ENCODE results near the gene CDH2. TPM values are rescaled to one million over a fixed set of nuclear protein-coding genes. Genes with fewer than 3 reads are reported as not detected.

CDH2 gene
- total and polyA plus RNA-seq, 2 donors (not counting 1 experiment from before 2014, with no cell fraction given): 2.0 to 15.3 TPM

GRCh38 chr18:28127763-28128658, 48.9 kb downstream of the CDH2 start:
- Histone ChIP-seq H3K79me2 (ENCODE audit: control insufficient read depth, insufficient read depth, low read length) (no peaks in the 10 kb centered on the region), H3K4me1 (ENCODE audit: control insufficient read depth, extremely low read depth, insufficient read depth, low read length) (no peaks in the 10 kb centered on the region), H3K4me2 (ENCODE audit: extremely low read depth, insufficient read depth, low read length) (no peak overlapping the region), H3K27ac (ENCODE audit: insufficient read depth, low read length) (no peak overlapping the region), H3K36me3 (ENCODE audit: control insufficient read depth, insufficient read depth, low read length) (no peaks in the 10 kb centered on the region), H3K9me3 (ENCODE audit: control insufficient read depth, insufficient read depth, low read depth, low read length) (no peaks in the 10 kb centered on the region), H4K20me1 (ENCODE audit: control insufficient read depth, extremely low read depth, insufficient read depth, low read length) (no peaks in the 10 kb centered on the region), H2AFZ (ENCODE audit: low read length) (no peak overlapping the region), H3K4me3 (replicated peaks in 1 of 4; ENCODE audit: control extremely low read depth in 1 of 4, insufficient read depth in 1 of 4, low read depth in 3 of 4, low read length in 4 of 4) (no peak overlapping the region), H3K9ac (ENCODE audit: insufficient read depth, low read length) (no peak overlapping the region), H3K27me3 (ENCODE audit: control insufficient read depth, insufficient read depth, low read length) (no peaks in the 10 kb centered on the region)
- peak in 1 of 2 donors; percentile 59 for DNase-seq (ENCODE audit: low read depth in 2 of 2)
- TF ChIP-seq CTCF (conservative IDR thresholded peaks at IDR 0.05 in 1 of 2, IDR thresholded peaks at IDR 0.05 in 1 of 2; ENCODE audit: low read depth in 1 of 2, low read length in 2 of 2): no peak

- H3K79me2 ChIP-seq (ENCODE audit: control insufficient read depth, insufficient read depth, low read length): no peaks in the 10 kb centered on the region
- H3K9ac ChIP-seq (ENCODE audit: insufficient read depth, low read length): no peak overlapping the region
- no peaks in the 10 kb centered on the region for H3K27me3 ChIP-seq (ENCODE audit: control insufficient read depth, insufficient read depth, low read length)
- no peak overlapping the region for H3K27ac ChIP-seq (ENCODE audit: insufficient read depth, low read length)
- H3K4me2 ChIP-seq (ENCODE audit: extremely low read depth, insufficient read depth, low read length): no peak overlapping the region
- no peak overlapping the region for H2AFZ ChIP-seq (ENCODE audit: low read length)
- H3K36me3 ChIP-seq (ENCODE audit: control insufficient read depth, insufficient read depth, low read length): no peaks in the 10 kb centered on the region
- no peaks in the 10 kb centered on the region for H3K4me1 ChIP-seq (ENCODE audit: control insufficient read depth, extremely low read depth, insufficient read depth, low read length)
- H3K4me3 ChIP-seq (replicated peaks in 1 of 4; ENCODE audit: control extremely low read depth in 1 of 4, insufficient read depth in 1 of 4, low read depth in 3 of 4, low read length in 4 of 4): no peak overlapping the region
- no peaks in the 10 kb centered on the region for H3K9me3 ChIP-seq (ENCODE audit: control insufficient read depth, insufficient read depth, low read depth, low read length)
- TF ChIP-seq EZH2 (IDR thresholded peaks at IDR 0.05; ENCODE audit: low read length, missing control alignments) (no peak), CTCF (conservative IDR thresholded peaks at IDR 0.05 in 1 of 2, IDR thresholded peaks at IDR 0.05 in 1 of 2; ENCODE audit: low read depth in 1 of 2, low read length in 2 of 2) (no peak)
- no peak for DNase-seq (ENCODE audit: low read depth in 2 of 2)
- no peaks in the 10 kb centered on the region for H4K20me1 ChIP-seq (ENCODE audit: control insufficient read depth, extremely low read depth, insufficient read depth, low read length)
These were observed 49.7 kb downstream of the CDH2 start for GRCh38 chr18:28127228-28127627.

- no peak overlapping the region for H2AFZ ChIP-seq (ENCODE audit: low read length)
- H3K79me2 ChIP-seq (ENCODE audit: control insufficient read depth, insufficient read depth, low read length): no peaks in the 10 kb centered on the region
- H3K36me3 ChIP-seq (ENCODE audit: control insufficient read depth, insufficient read depth, low read length): no peaks in the 10 kb centered on the region
- no peak for DNase-seq (ENCODE audit: low read depth in 2 of 2)
- H3K9ac ChIP-seq (ENCODE audit: insufficient read depth, low read length): no peak overlapping the region
- no peaks in the 10 kb centered on the region for H3K9me3 ChIP-seq (ENCODE audit: control insufficient read depth, insufficient read depth, low read depth, low read length)
- no peak overlapping the region for H3K4me2 ChIP-seq (ENCODE audit: extremely low read depth, insufficient read depth, low read length)
- TF ChIP-seq CTCF (conservative IDR thresholded peaks at IDR 0.05 in 1 of 2, IDR thresholded peaks at IDR 0.05 in 1 of 2; ENCODE audit: low read depth in 1 of 2, low read length in 2 of 2) (no peak), EZH2 (IDR thresholded peaks at IDR 0.05; ENCODE audit: low read length, missing control alignments) (no peak)
- H3K4me3 ChIP-seq (replicated peaks in 1 of 4; ENCODE audit: control extremely low read depth in 1 of 4, insufficient read depth in 1 of 4, low read depth in 3 of 4, low read length in 4 of 4): no peak overlapping the region
- no peaks in the 10 kb centered on the region for H3K27me3 ChIP-seq (ENCODE audit: control insufficient read depth, insufficient read depth, low read length)
- H4K20me1 ChIP-seq (ENCODE audit: control insufficient read depth, extremely low read depth, insufficient read depth, low read length): no peaks in the 10 kb centered on the region
- no peaks in the 10 kb centered on the region for H3K4me1 ChIP-seq (ENCODE audit: control insufficient read depth, extremely low read depth, insufficient read depth, low read length)
- H3K27ac ChIP-seq (ENCODE audit: insufficient read depth, low read length): no peak overlapping the region
These were observed 50.2 kb downstream of the CDH2 start for GRCh38 chr18:28126768-28127167.
